GM21367 (cell line): ENCODE measurements around the gene PDIA2.

Experiments
- ATAC-seq: cut with Tn5 transposase; IDR thresholded peaks from one replicate; pipeline ENCODE4 v1.9.1; 2021; ENCODE audit not compliant: unreplicated experiment

The PDIA2 gene

DNA sequence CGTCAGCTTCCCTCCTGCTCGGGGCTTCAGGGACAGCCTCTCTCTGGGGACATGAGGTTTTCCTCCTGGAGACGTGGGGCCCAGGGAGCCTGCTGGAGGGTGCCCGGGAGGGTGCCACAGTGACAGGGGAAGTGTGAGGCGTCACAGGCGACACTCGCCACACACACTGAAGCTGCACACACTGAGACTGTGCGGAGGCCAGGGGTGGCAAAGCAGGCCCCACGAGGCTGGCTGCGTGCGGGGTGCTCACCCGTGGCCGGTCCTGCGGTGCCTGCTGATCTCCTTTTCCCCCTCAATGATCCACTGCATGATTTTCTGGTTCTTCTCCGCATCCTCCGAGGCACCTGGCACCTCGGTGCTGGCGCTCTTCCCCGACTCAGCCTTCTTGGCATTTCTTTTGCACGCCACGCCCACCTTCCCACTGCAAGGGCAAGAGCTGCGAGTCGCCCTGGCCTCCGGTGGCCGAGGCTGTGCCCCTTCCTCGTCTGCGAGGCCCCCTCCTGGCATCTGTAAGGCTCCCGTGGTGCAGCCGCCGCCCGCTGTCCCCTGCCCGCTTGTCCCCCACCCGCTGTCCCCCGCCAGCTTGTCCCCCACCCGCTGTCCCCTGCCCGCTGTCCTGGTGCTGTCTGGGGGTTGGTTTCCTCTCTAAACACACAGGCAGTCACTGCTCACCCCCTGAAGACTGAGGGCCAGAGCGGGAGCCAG lies 14.0 kb downstream of the PDIA2 start:
- no peak for ATAC-seq

DNA sequence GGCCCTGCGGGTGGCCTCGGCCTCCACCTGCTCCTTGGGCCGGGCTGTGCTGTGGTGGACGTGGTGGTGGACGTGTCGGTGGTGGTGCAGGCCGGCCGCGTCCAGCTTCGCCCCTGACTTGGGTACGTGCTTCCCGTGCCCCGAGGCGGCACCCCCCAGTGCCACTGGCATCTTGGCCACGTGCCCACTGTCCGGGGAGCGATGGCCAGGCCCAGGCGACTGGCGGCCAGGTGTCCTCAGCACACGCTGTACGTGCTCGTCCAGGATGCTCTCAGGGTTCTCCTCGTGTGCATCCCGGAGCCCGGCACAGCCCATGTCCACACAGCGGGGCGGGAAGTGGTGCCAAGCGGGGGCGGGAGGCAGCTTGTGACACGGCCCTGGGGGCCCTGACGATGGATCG lies 14.9 kb downstream of the PDIA2 start:
- ATAC-seq = no peak

DNA sequence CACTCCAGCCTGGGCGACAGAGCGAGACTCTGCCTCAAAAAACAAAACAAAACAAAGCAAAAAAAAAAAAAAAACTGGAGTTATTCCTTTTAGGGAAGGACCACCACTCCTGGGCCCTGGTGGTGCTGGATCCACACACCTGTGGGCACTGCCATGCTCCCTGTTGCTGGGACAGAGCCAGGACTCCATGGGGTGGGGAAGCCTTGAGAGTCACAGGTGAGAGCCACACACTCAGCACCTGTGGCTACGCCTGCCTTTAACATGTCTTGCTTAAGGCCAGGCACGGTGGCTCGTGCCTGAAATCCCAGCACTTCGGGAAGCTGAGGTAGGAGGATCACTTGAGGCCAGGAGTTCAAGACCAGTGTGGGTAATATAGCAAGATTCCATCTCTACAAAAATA lies 18.3 kb downstream of the PDIA2 start:
- no peak for ATAC-seq

DNA sequence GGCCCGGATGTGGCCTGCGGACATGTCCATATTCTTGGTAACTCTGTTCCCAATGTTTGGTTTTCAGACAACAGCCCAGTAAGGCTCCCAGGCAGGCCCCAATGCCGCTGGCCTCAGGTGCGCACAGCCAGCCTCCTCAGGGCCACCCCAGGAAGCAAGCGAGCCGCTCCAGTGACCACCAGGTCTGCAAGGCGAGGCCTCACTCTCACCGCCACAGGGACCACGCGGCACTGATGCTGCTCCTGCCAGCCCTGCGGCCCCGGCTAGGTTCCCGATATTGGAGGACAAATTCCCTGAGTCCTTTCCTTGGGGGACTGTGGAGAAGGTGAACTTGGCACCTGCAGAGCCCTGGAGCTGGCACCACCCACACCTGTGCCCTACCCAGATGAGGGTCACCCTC lies 19.0 kb downstream of the PDIA2 start:
- ATAC-seq = no peak

DNA sequence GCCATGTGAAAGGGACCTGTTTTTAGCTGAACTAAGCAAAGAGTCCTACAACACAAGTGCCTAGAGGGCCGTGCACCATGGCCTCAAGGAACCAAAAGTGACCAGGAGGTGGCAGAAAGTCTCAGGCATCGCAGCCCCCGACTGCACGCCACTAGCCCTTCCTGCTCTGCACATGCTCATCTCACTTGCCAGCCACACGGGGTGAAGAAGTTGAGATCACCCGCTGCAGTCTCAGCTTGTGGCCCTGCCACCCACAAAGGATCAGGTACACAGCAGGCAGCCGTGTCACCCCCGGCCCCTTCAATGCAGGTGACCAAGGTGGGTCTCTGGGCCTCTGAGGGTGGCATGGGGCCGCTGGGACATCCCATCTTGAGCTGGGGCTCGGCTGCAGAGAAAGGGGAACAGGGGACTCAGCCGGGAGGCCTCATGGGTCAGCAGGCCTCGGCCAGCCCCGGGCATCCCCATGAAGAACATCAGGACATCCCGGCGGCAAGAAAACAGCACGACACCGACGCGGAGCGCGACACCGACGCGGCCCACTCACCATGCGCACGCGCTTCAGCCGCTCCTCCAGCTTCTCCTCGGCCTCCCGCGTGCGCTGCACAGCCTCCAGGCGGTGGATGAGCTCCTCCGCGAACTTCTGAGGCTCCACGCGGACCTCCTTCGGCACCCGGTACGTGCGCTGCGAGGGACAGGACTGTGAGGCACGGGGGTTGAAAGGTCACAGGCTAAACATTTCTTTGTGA lies 21.0 kb downstream of the PDIA2 start:
- no peak for ATAC-seq

DNA sequence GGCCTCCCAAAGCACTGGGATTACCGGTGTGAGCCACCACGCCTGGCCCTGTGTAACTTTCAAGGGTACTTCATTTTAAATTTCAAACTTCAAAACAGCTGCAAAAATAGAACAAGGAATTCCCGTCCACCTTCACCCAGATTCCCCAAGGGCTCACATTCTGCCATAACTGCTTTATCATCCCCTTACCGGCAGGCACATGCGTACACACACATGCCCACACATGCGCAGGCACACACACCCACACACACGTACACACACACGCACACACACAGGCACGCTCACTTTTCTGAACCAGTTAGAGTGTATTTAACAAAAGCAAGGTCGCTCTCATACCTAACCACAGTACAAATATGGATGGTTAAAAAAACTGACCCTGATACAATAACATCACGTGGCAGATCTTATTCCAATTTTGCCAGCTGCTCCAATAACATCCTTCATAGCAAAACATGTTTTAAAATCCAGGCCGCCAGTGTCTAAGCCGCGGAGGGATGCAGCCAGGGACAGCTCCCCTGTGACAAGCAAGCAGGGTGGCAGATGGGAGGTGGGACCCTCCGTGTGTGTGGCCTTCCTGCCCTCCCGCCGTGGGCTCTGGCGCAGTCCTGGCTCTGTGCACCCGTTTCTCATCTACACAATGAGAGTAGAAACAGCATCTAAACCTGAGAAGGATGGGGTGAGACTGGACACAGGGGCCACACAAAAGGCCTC lies 23.1 kb downstream of the PDIA2 start:
- no peak for ATAC-seq

DNA sequence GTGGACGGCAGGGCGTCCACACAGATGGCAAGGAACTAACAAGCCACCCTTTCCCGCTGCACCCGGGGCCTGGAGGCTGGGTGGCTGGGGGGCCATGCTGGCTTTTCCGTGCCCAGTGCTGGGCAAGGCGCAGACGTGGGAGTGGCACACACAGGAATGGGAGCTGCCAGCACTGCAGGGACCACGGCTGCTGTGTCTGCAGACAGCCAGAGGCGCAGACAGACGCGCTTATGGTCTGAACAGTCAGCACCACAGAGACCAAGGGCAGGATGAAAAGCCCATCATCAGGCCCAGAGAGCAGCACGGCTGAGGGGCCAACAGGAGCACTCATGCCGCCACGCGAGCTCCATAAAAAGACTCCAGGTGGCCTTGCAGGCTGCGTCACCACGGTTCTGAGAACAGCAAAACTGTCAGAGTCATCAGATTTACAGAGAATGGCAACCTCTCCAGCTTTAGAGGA lies 24.0 kb downstream of the PDIA2 start:
- no peak for ATAC-seq

DNA sequence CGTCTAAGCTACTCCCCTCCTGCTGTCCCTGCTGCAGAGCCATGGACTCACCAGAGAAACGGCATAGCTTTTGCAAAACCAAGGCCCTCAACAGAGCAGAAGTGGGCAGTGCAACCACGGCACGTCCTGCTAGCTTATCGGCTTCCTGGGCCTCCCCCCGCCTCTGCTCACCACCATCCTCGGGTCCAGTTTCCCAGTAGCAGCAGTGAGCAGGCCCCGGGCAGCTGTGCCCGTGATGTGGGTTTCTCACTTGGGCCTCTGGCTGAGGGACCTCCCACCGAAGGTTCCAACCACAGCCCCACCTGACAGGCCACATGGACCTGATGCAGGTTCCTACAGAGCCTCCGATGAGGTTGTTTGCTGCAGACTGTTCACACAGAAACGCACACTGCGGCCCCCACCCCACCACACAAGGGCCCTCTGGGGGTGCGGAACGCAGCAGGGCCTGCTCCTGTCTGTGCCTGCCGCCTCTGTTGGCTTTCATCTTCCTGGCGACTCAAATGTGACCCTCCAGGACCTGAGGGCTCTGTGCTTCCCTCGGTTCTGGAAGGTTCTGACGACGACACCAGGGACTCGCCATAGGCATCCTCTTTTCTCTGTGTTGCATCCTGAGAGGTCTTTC lies 24.8 kb downstream of the PDIA2 start:
- no peak for ATAC-seq

DNA sequence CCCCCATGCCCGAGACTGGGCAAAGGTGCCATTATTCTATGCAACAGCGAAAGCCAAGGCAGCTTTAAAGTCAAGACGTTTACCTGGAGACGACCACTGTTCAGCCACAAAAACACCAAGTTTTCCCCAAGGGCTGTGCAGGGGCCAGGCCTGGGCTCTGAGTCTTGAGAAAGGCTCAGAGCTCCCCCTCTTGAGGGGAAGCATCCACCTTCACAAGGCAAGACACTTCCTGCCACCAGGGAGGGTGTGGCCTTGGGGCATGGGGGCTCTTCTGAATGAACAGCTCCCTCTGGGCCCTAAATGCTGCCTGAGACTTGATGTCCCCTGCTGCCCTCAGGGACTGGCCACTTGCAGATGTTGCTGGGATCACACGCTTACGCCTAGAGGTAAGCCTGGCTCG lies 26.5 kb downstream of the PDIA2 start:
- no peak for ATAC-seq

DNA sequence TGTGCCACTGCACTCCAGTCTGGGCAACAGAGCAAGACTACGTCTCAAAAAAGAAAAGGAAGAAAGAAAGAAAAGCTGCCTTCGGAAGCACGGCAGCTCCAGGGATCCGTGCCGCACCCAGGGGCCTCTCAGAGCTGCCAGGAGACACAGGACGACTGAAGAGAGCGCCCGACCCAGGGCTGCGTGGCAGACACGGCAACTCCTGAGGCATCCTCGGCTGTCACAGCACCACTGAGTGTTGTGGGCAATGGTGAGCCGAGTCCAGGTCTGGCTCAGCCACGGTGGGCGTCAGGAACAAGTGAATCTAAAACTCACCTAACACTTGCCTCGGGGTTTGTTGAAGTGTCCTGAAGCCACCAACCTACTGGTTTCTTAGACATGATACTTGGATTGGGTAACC lies 28.8 kb downstream of the PDIA2 start:
- ATAC-seq = no peak

DNA sequence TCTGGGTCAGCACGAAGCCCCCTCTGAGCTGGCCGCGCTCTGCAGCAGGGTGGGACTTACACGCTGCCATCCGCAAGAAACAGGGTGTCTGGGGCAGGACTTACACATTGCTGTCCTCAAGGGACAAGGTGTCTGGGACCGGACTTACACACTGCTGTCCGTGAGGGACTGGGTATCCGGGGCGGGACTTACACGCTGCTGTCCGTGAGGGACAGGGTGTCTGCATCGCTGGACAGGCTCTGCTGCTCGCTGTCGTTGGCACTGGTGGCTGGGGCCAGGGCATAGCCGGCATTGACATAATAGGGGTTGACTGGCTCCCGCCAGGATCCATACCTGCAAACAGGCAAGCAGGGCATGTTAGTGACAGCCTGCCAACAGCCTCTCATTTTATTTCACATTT lies 31.4 kb downstream of the PDIA2 start:
- no peak for ATAC-seq

DNA sequence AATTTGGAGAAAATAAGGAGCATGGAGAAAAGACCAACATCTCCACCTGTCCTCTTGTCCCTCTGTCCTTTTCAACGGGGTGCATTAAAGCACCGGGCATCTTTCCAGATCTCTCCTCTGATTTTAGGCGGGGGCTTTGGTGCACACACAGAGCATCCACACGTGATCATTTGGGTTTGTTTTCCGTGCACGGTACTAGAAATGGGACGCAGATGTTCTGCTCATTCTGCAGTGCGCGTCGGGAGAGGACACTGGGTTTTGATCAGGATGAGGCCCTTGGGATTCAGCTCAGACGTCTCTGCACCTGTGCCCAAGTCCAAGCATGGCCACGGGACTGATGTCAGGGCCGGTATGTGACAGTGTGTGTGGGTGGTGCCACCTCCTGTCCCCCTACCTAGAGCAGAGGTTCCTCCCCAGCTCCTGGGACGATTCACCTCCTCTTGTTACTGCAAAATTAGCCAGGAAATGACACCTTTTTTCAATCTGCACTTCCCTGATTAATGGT lies 31.9 kb downstream of the PDIA2 start:
- ATAC-seq = no peak

DNA sequence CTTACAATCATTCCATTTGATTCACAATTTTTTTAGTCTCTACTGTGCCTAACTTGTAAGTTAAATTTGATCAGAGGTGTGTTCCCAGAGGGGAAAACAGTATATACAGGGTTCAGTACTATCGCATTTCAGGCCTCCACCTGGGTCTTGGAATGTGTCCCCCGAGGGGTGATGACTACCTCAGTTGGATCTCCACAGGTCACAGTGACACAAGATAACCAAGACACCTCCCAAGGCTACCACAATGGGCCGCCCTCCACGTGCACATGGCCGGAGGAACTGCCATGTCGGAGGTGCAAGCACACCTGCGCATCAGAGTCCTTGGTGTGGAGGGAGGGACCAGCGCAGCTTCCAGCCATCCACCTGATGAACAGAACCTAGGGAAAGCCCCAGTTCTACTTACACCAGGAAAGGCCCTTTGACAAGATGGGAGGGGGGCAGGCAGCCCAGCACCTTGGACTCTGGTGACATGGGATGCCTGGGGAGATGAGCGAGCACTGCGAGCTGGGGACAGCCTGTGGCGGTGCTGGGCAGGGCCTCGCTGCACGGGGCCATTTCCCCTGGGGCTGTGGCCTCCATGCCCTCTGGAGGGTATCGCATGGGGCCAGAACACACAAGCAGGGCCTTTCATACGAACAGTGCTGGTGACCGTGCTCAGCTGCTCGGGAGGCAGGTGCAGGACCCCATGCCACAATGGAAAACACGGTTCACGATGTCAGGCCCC lies 33.9 kb downstream of the PDIA2 start:
- no peak for ATAC-seq

DNA sequence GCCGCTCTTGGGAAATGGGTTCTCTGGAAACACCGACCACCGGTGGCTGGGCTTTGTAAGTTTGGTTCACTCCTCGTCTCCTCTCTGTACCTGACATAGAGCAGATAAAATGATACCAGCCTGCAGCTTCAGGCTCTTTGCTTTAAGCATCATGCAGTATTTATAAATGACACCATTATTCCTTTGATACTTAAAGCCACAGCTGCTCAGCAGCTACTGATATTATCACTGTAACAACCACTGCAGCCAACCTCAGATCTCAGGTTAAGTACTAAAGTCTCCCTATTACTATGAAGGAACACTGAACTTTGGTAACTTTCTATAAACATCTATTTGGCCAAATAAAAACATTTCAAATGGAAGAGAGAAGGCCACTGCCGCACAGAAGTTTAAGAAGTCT lies 34.6 kb downstream of the PDIA2 start:
- no peak for ATAC-seq

DNA sequence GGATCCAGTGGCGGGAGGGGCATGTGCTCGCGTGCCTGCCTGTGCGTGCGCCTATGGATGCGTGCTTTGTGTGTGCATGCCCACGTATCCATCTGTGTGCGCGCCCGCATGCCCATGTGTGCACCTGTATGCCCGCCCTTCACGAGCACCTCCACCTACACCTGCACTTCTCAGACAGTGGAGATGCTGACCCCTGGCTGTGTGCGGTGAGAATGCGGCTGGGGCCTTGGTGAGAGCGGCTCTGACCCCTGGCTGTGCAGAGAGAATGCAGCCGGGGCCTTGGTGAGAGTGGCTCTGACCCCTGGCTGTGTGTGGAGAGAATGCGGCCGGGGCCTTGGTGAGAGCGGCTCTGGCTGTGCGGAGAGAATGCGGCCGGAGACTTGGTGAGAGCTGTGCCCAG lies 35.7 kb downstream of the PDIA2 start:
- no peak for ATAC-seq

DNA sequence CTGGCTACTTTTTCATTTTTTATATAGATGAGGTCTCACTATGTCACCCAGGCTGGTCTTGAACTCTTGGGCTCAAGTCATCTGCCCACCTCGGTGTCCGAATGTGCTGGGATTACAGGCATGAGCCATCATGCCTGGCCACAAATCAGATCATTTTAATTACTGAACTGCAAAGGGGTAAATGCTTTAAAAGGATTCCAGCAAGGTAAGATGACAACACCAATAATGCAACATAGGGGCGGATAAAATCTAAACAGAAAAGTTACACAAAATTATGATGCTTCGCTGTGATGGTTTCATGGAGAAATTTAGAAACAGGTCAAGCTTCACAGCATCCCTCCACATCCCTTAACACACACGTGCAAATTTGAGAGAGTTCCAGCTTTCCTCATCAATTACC lies 37.2 kb downstream of the PDIA2 start:
- ATAC-seq = no peak

DNA sequence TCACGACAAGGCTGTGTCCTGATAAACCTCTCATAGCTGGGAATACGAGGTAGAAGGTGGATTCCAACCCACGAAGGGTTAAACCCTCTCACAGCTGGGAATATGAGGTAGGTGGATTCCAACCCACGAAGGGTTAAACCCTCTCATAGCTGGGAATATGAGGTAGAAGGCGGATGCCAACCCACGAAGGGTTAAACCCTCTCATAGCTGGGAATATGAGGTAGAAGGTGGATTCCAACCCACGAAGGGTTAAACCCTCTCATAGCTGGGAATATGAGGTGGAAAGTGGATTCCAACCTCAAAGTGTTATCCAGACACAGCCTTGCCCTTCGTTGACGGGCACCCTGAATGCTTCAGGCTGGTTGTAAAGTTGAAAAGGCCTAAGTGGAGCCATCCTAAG lies 38.6 kb downstream of the PDIA2 start:
- ATAC-seq = no peak

DNA sequence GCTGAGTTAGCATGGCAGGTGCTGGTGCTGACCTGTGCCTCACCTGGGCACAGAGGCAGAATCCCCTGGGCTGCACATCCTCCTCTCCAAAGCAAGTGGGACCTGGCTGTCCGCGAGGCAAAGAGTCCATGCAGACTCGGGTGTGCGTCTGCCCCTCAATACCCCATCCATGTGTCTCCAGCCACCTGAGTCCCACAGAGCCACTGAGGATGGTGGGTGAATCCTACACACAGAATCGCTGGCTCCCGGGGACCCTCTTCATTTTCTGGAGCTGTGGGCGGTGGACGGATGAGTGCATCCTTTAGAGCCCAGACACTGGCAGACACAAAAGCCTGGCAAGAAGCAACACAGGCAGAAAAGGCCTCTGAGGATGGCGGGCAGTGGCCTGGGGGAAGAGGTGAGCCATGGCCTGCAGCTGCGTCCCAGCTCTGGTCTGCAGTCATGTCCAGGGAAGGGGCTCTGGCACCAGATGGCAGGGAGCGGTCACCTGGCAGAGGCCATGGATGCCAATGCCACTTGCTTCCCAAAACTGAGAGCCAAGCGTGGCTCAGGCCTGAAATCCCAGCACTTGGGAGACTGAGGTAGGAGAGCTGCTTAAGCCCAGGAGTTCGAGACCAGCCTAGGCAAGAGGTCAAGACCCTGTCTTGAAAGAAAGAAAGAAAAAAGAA lies 39.6 kb downstream of the PDIA2 start:
- ATAC-seq = no peak

DNA sequence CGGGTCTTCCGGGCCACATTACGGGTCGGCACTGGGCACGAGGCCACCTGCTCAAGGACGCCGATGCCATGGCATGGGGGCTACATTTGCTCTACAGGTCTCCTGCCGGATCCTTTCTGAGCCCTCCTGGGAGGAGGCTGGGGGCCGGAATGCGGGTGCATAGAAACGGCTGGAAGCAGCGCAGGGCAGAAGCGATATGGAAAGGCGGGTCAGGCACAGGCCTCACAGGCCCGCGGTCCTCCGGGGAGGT lies 41.2 kb downstream of the PDIA2 start:
- ATAC-seq = no peak

DNA sequence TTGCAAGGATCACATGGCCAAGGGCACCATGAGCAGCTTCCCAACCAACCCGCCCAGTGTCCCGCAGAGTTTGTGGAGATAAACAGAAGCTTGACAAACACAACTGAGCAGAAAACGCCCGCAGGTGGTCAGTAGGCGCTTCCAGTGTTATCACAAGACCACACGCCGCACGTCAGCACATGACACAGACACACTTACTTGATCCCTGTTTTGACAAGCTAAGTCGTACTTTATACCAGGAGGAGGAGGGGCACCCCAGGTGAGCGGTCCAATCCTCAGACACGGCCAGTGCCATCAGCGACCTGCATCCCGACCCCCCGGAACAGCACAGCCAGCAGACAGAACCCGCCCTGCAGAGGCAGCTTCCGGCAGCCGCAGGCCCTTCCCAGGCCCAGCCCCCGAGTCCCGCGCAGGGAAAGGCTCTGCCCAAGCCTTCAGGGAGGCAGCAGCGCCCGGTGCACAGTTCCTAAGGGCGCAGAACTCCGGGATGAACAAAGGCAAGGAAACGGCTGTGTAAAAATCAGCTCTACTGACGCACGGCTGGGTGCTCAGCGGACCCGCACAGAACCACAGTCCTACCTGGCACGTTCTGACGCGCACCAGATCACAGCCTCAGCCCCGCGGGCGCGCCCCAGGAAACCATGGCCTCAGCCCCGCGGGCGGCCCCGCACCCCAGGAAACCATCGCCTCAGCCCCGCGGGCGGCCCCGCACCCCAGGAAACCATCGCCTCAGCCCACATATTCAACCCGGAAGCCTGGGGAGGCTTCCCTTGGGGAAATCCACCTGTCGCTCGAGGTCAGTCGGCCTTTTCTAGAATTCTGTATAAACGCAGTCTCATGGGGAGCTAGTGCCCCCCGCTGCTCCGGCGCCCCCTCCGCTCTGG lies 41.7 kb downstream of the PDIA2 start:
- ATAC-seq = no peak
